K562 (cell line): ENCODE results near the gene ZEB2. TPM values are rescaled to one million over a fixed set of nuclear protein-coding genes. Genes with fewer than 3 reads are reported as not detected.

Experiments used
- ETV6 ChIP-seq, 3 experiments: fragments of 150-350 bp in 1 of 3; sonication (generic) in 1 of 3; formaldehyde crosslinking in 1 of 3; IDR thresholded peaks; 2 replicates each; pipeline versions ENCODE4 v1.6.1 to v1.8.0; 2014 to 2022; ENCODE audit warnings: borderline replicate concordance in 2 of 3, low read depth in 2 of 3, antibody characterized with exemption in 1 of 3, low read length in 1 of 3, mild to moderate bottlenecking in 1 of 3, missing genetic modification reagents in 1 of 3
- FOXK1 ChIP-seq: sonication (generic); formaldehyde crosslinking; IDR thresholded peaks from 2 replicates; pipeline ENCODE4 v1.8.0; 2022; ENCODE audit warnings: missing genetic modification reagents, mild to moderate bottlenecking, borderline replicate concordance
- GATAD2A ChIP-seq: fragments of 450-650 bp; IDR thresholded peaks from 2 replicates; pipeline ENCODE4 v1.6.1; 2017
- HDAC3 ChIP-seq: fragments of 450-650 bp; IDR thresholded peaks from 2 replicates; pipeline ENCODE4 v1.6.1; 2018; ENCODE audit warnings: borderline replicate concordance, mild to moderate bottlenecking, moderate library complexity; ENCODE audit not compliant: partially characterized antibody
- KDM1A ChIP-seq, 2 experiments: fragments of 450-650 bp; IDR thresholded peaks; 2 replicates each; pipeline ENCODE4 v1.6.1; 2016; ENCODE audit warnings: mild to moderate bottlenecking in 2 of 2
- KLF16 ChIP-seq: IDR thresholded peaks from 2 replicates; pipeline ENCODE4 v1.6.1; 2016; ENCODE audit warnings: antibody characterized with exemption
- KLF6 ChIP-seq: fragments of 250-450 bp; sonication (Bioruptor Pico); IDR thresholded peaks from 2 replicates; pipeline ENCODE4 v1.4.0; 2020; ENCODE audit warnings: mild to moderate bottlenecking, moderate library complexity, borderline replicate concordance
- ZNF696 ChIP-seq: fragments of 250-450 bp; sonication (Bioruptor Pico); conservative IDR thresholded peaks from 2 replicates; pipeline ENCODE4 v1.4.0; 2020; ENCODE audit warnings: mild to moderate bottlenecking, moderate library complexity
- polyA plus RNA-seq, 8 experiments: library from polyadenylated mRNA; depleted of rRNA in 4 of 8; stranded (reverse) in 5 of 8; unstranded in 3 of 8; fragments of >200 nt; fragmentation: Nextera tagmentation in 2 of 8; fragmentation: Illumina TruSeq in 1 of 8; extraction: Ambion mirVana in 2 of 8; extraction: Trizol in 1 of 8; gene quantifications; 2 replicates each; pipeline versions ENCODE4 v1.2.1 to v1.2.3, GENCODE V29; 2011 to 2014; ENCODE audit warnings: inconsistent platforms in 1 of 8, missing spikeins in 1 of 8
- total RNA-seq, 7 experiments: library from RNA; depleted of rRNA in 6 of 7; stranded (reverse); fragments of >200 nt in 6 of 7; fragmentation: Illumina TruSeq in 2 of 7; extraction: Trizol in 2 of 7; gene quantifications; 2 replicates each; pipeline versions ENCODE4 v1.2.1 to v1.2.3, GENCODE V29; 2011 to 2021; ENCODE audit warnings: low replicate concordance in 1 of 7
- TF ChIP-seq, protein P1 (sequence below): fragments of 200-800 bp; sonication (Bioruptor generic); IDR thresholded peaks from 2 replicates; pipeline ENCODE4 v1.6.1; 2016; ENCODE audit warnings: missing genetic modification characterization, missing compliant biosample characterization
- TF ChIP-seq, protein P2 (sequence below): sonication (generic); formaldehyde crosslinking; IDR thresholded peaks from 2 replicates; pipeline ENCODE4 v1.9.0; 2022; ENCODE audit warnings: mild to moderate bottlenecking, missing genetic modification reagents

ZEB2 gene
- total and polyA plus RNA-seq, 9 of the 15 experiments (the other 6 are each of a cell fraction or from before 2014, with no cell fraction given): 15.1 to 113 (median 72.3) TPM

GRCh38 chr2:144370937-144371584 is 148.9 kb downstream of the ZEB2 start (continued):
- TF ChIP-seq ETV6 (IDR thresholded peaks at IDR 0.05; ENCODE audit: borderline replicate concordance in 1 of 2, low read depth in 2 of 2, low read length in 1 of 2) (peak in 1 of 2 experiments; percentile 75; a peak in 1 of 4 replicates), ETV6 (CRISPR knock-in tag; IDR thresholded peaks at IDR 0.05; ENCODE audit: borderline replicate concordance) (no peak), GATAD2A (0 out of 2 replicates have a peak, but pooled peaks have one; percentile 31), KLF16 (peak; percentile 83), FOXK1 (CRISPR knock-in tag) (no peak), HDAC3 (peak; percentile 30), KDM1A (IDR thresholded peaks at IDR 0.05) (peak; percentile 76 to 78; a peak in 2 of 4 replicates), ZNF696 (no peak), KLF6 (CRISPR knock-in tag) (no peak)
- TF ChIP-seq, protein P1, sequence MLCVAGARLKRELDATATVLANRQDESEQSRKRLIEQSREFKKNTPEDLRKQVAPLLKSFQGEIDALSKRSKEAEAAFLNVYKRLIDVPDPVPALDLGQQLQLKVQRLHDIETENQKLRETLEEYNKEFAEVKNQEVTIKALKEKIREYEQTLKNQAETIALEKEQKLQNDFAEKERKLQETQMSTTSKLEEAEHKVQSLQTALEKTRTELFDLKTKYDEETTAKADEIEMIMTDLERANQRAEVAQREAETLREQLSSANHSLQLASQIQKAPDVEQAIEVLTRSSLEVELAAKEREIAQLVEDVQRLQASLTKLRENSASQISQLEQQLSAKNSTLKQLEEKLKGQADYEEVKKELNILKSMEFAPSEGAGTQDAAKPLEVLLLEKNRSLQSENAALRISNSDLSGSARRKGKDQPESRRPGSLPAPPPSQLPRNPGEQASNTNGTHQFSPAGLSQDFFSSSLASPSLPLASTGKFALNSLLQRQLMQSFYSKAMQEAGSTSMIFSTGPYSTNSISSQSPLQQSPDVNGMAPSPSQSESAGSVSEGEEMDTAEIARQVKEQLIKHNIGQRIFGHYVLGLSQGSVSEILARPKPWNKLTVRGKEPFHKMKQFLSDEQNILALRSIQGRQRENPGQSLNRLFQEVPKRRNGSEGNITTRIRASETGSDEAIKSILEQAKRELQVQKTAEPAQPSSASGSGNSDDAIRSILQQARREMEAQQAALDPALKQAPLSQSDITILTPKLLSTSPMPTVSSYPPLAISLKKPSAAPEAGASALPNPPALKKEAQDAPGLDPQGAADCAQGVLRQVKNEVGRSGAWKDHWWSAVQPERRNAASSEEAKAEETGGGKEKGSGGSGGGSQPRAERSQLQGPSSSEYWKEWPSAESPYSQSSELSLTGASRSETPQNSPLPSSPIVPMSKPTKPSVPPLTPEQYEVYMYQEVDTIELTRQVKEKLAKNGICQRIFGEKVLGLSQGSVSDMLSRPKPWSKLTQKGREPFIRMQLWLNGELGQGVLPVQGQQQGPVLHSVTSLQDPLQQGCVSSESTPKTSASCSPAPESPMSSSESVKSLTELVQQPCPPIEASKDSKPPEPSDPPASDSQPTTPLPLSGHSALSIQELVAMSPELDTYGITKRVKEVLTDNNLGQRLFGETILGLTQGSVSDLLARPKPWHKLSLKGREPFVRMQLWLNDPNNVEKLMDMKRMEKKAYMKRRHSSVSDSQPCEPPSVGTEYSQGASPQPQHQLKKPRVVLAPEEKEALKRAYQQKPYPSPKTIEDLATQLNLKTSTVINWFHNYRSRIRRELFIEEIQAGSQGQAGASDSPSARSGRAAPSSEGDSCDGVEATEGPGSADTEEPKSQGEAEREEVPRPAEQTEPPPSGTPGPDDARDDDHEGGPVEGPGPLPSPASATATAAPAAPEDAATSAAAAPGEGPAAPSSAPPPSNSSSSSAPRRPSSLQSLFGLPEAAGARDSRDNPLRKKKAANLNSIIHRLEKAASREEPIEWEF (CRISPR knock-in tag): no peak
- TF ChIP-seq, protein P2, sequence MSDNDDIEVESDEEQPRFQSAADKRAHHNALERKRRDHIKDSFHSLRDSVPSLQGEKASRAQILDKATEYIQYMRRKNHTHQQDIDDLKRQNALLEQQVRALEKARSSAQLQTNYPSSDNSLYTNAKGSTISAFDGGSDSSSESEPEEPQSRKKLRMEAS (CRISPR knock-in tag): no peak
